Osteocyte (in vitro differentiated cells): ENCODE results near the gene HES6. TPM values are rescaled to one million over a fixed set of nuclear protein-coding genes. Genes with fewer than 3 reads are reported as not detected.

ENCODE experiments used
- DNase-seq: peaks from one replicate; pipeline ENCODE4 v3.0.0; 2021; ENCODE audit warnings: mixed read lengths; ENCODE audit not compliant: unreplicated experiment; ENCODE audit errors: extremely low spot score
- H3K27ac Mint-ChIP-seq: one replicate; pipeline ENCODE4 v1.8.0; 2021; ENCODE audit warnings: mild to moderate bottlenecking, mixed read lengths; ENCODE audit not compliant: unreplicated experiment
- H3K27me3 Mint-ChIP-seq: one replicate; pipeline ENCODE4 v1.8.0; 2021; ENCODE audit warnings: mixed read lengths; ENCODE audit not compliant: unreplicated experiment
- H3K36me3 Mint-ChIP-seq: one replicate; pipeline ENCODE4 v1.8.0; 2021; ENCODE audit warnings: mixed read lengths; ENCODE audit not compliant: unreplicated experiment
- H3K4me1 Mint-ChIP-seq: one replicate; pipeline ENCODE4 v1.8.0; 2021; ENCODE audit warnings: mixed read lengths; ENCODE audit not compliant: unreplicated experiment
- H3K4me3 Mint-ChIP-seq: one replicate; pipeline ENCODE4 v1.8.0; 2021; ENCODE audit warnings: mild to moderate bottlenecking, moderate library complexity, mixed read lengths; ENCODE audit not compliant: unreplicated experiment
- H3K9me3 Mint-ChIP-seq: one replicate; pipeline ENCODE4 v1.8.0; 2021; ENCODE audit warnings: mixed read lengths; ENCODE audit not compliant: unreplicated experiment
- CTCF ChIP-seq: fragments of 200-600 bp; sonication (generic); IDR thresholded peaks from 2 replicates; pipeline ENCODE4 v1.5.0; 2021; ENCODE audit warnings: antibody characterized with exemption, mild to moderate bottlenecking, moderate library complexity
- total RNA-seq: library from RNA; stranded (reverse); gene quantifications from 2 replicates; pipeline ENCODE4 v1.2.1, GENCODE V29; 2021

The HES6 gene
- total RNA-seq, 1 donor from 2014 or later, result 6.2 TPM

GRCh38 chr2:238242731-238243495, 3.1 kb upstream of the HES6 start:
- Mint-ChIP-seq H3K4me3 (no peak overlapping the region), H3K36me3 (peaks cover 10% of the 10 kb centered on the region), H3K9me3 (no peaks in the 10 kb centered on the region), H3K27ac (no peak overlapping the region), H3K4me1 (peaks cover 2% of the 10 kb centered on the region), H3K27me3 (no peaks in the 10 kb centered on the region)
- TF ChIP-seq CTCF, result no peak
- no peak for DNase-seq

- DNase-seq, result no peak
- H3K4me1 Mint-ChIP-seq, result peaks cover 2% of the 10 kb centered on the region
- peak overlapping the region; percentile 18 for H3K4me3 Mint-ChIP-seq
- no peak for TF ChIP-seq CTCF
- peaks cover 10% of the 10 kb centered on the region for H3K36me3 Mint-ChIP-seq
- no peak overlapping the region for H3K27ac Mint-ChIP-seq
- H3K9me3 Mint-ChIP-seq, result no peaks in the 10 kb centered on the region
- no peaks in the 10 kb centered on the region for H3K27me3 Mint-ChIP-seq
Observed at GRCh38 chr2:238241970-238242369, 2.1 kb upstream of the HES6 start.

GRCh38 chr2:238240757-238241711, 1.2 kb upstream of the HES6 start:
- TF ChIP-seq CTCF, result no peak
- Mint-ChIP-seq H3K36me3 (peaks cover 6% of the 10 kb centered on the region), H3K27me3 (no peaks in the 10 kb centered on the region), H3K4me1 (peaks cover 2% of the 10 kb centered on the region), H3K9me3 (no peaks in the 10 kb centered on the region), H3K27ac (no peak overlapping the region), H3K4me3 (peak overlapping the region; percentile 18)
- DNase-seq, result no peak

GRCh38 chr2:238239543-238239862, 335 bp downstream of the HES6 start:
- no peaks in the 10 kb centered on the region for H3K27me3 Mint-ChIP-seq

More at GRCh38 chr2:238239543-238239862, 335 bp downstream of the HES6 start:
- no peaks in the 10 kb centered on the region for H3K9me3 Mint-ChIP-seq
- H3K27ac Mint-ChIP-seq, result no peak overlapping the region
- TF ChIP-seq CTCF, result no peak
- peaks cover 6% of the 10 kb centered on the region for H3K4me1 Mint-ChIP-seq
- no peak overlapping the region for H3K4me3 Mint-ChIP-seq
- H3K36me3 Mint-ChIP-seq, result no peaks in the 10 kb centered on the region
- DNase-seq, result no peak
